Activated CD4-positive, CD25-positive, alpha-beta regulatory T cell treated with anti-CD3 and anti-CD28 coated beads, Interleukin-2, amount 50 U/mL, for 16 hours (primary cell): ENCODE data around the gene COL4A2.

ENCODE experiments used
- DNase-seq: peaks from one replicate; pipeline ENCODE4 v3.0.0-alpha.2; 2020; ENCODE audit warnings: low read depth, low spot score

The COL4A2 gene

DNA sequence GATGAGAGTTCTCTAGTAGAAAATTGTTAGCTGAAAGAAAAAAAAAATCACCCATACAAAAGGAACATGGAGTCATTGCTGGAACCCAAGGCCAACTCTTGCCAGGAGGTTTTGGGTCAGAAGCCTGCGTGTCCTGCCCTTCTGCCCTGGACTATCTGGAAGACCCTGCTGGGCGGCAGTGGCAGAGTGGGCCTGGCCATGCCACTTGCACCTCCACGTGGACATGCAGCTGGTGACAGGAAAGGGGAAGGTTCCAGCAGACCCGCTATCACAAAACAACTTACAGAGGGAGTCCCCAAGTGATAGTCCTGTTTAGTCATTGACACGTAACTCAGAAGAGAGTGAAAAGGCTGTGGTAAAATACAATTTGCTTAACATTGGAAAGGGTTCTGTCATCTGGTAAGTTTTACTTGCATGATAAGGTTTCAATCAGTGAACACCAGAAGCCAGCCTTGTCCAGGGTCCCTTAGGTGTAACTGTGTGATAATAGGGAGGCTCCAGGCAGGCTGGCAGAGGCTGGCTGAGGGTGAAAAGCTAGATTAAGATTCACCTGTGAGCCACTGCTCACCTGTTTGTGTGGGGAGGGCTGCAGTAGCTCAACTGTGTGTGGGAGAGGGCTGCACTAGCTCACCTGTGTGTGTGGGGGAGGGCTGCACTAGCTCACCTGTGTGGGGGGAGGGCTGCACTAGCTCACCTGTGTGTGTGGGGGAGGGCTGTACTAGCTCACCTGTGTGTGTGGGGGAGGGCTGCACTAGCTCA lies 47.8 kb downstream of the COL4A2 start:
- DNase-seq = no peak

DNA sequence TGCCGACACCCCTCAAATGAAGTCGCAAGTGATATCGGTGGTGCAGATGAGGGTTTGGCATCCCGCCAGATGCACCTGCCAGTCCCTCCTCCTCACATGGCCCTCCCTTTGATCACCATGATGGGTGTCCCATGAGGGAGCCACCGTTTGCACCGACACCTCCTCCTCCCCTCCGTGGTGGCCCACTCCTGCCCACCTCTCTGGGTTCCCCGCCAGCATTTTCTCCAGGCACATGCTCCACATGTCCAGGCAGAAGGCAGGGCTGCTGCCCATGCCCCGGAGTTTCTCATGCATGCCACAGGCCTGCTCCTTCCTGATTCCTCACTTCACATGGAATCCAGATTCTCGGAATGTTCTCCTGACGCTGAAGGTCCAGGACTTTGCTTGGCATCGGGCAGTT lies 49.3 kb downstream of the COL4A2 start:
- no peak for DNase-seq

DNA sequence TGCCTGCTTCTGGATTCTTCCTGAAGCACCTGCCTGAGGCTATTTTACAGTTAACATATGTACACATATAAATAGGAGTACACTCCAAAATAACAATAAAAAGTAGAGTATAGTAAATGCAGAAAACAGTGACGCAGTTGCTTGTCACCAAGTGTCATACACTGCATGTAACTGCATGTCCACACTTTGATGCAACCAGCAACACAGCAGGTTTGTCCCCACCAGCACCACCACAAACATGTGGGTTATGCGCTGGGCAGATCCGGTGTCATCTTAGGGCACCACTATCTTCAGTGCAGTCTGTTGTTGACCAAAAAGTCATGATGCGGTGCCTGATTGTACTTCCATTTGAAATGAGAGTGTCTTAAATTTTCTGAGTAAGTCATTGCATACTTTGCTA lies 51.3 kb downstream of the COL4A2 start:
- DNase-seq = no peak

DNA sequence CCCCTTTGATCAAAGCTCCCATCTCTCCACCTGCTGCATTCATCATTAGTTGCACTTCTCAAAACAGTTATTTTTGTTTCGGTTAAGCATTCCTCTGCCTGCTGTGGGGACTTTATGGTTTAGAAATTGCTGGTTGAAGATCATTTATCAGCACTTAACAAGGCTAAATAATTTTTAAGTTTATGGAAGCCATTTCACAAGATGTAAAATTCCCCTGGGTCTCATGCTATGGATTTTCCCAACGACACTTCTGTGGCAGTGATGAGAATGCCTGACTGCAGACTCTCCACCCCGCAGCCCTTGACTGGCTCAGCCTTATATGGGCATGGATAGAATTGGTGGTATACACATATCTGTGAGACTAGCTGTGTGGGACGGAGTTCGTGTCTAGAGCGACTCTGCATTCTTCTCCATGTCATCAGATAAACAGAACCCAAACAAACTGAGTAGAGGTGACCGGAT lies 52.8 kb downstream of the COL4A2 start:
- no peak for DNase-seq

DNA sequence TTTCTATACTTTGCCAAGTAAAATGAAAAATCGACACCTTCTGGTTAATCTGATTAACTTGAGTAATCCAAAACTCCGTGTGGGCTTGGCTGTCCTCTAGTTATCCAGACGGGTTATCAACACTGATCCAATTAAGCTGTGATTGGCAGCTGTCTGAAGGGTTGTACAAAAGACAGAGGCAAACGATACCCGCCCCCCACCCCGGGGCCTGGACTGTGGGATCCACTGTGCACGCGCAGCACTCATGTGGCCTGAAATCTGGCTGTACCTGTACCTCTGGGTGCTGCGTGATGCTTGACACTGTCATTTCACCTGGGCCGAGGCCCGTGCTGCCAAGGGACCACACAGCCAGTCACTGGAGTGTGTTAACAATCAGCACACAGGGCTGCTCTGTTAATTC lies 53.5 kb downstream of the COL4A2 start:
- no peak for DNase-seq

DNA sequence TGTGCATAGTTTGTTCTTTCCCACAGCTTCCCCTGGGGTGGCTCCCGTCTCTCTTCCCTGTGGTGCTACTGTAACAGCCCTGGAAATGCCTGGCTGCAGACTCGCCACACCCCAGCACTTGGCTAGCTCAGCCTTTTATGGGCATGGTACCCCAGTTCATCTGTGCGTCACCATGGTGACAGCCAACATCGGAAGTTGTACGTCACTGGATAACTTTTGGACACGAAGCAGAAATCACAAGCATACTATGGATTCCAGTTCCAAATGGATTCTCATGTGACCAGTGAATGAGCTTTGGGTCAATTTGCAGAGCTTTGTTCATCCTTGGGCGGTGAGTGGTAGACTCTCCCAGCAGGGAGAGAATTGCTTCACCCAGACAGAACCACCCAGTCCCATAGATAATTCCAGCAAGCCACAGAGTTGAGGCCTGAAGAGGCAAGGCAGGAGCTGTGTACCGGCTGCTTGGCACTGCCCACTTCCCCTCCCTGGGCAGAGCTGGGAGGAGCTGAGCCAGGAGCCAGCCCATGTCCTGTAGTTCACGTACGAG lies 54.4 kb downstream of the COL4A2 start:
- DNase-seq = no peak

DNA sequence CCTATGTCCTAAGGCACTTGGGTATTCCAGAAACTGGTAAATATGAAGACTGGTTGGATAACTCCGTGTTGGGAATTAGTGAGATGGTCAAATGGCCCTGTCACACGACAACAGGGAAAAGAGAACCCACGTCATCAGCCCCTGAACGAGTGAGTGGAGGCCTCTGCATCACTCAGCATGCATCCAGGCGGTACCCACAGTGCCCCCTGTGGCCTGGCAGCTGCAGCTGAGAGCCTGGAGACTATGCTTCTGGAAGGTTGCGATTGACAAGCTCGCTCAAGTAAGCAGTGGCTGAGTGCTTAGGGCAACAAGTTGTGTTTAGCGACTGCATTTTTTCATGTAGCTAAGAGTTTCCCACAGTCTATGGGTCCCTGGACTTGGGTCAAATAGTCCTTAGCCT lies 55.9 kb downstream of the COL4A2 start:
- DNase-seq = no peak

DNA sequence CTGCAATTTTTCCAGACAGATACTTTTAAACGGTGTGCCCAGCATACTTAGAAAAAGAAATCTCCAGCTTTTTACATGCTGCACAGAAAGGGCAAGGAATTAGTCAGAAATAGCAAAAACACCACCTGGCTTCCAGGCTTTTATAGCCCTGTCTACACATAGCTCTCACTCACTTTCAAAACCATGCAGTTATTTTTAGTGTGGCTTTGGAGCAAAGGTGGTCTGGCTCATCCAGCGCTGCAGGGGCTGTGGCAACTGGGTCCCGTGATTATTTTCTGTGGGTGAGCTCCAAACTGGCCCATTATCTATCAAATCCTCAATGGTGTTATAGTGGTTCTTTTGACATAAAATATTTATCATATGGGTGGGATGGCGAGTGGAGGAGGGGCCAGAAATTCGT lies 57.0 kb downstream of the COL4A2 start:
- no peak for DNase-seq

DNA sequence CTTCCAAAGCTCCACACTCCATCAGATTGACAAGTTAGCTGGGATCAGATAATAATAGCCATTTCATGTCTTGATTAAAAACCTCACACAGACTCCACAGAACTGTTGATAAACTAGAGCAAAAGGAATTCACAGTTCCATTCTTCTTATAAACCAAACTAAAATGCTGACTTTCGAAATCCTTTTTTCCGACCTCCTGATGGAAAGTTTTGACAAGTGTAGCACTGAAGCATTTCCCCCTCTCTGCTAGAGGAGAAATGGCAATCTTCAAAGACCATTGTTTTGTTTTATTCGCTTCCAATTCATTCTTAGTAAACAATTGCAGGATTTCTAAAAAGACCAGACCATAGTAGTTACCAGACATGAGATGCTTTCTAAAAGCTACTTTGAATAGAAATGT lies 58.8 kb downstream of the COL4A2 start:
- no peak for DNase-seq

DNA sequence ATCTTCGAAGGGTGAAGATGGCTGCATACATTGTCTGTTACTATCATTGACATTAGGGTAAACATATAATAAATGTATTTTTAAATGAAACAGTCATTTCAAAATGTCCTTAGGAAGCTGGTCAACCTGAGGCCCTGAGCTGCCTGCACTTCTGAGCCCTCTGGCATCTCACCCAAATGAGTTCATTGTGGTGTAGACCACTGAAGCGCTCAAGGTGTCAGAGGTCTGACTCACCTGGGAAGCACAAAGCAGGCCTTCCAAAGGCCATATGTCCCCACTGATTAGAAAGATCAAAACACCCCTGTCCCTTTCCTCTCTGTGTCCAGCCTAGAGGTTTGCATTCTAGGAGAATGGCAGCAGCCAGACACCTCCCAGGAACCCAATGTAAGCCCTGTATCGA lies 59.6 kb downstream of the COL4A2 start:
- DNase-seq = no peak

DNA sequence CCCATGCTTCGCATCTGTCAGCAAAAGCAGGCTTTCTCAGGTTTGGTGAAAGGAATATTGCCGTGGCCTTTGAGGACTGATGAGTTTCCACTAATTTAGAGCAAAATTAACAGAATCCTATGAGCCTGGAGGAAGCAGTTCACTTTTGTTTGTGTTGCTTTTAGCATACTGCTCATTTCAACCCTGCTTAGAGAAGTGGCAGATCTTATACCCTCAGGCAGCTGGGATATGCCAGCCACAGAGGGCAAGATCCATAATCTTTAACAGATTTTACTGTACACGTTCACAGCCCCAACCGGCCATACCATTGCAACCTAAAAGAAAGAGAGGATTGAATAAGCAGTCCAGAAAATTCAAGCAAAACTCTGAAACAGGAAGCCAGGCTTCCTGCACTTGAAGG lies 60.5 kb downstream of the COL4A2 start:
- DNase-seq = no peak

DNA sequence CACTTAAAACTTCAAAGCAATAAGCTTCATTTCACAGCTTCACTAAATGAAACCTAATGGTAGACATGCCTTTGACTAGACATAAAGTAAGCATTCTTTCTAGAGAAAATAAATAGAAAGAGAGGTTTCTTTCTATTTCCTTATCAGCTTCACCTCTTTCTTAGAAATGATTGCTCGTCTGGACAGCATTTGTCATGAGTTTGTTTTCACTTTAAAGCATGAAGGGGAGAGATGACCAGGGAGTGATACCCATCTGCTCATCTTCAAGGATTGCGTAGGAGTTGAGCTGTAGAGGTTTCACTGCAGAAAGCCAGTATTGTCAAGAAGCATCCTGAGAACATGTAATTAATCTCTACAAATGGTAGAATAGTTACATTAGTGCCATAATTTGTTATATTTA lies 61.3 kb downstream of the COL4A2 start:
- no peak for DNase-seq

DNA sequence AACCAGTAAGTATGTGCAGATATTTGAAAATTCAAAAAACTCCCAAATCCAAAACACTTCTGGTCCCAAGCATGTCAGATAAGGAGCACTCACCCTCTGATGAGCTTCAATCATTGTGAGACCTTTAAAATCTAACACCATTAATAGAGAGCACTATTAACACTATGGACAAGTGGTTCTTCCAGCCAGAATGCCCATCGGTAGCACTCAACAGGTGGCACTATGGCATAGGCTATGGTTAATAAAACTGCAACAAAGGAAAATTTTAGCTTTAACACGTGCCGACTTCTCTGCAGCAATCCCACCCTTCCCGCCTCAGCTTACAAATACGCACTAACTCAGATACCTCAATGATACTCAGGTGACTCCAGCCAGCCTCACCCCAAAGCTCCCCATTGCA lies 62.3 kb downstream of the COL4A2 start:
- DNase-seq = no peak

DNA sequence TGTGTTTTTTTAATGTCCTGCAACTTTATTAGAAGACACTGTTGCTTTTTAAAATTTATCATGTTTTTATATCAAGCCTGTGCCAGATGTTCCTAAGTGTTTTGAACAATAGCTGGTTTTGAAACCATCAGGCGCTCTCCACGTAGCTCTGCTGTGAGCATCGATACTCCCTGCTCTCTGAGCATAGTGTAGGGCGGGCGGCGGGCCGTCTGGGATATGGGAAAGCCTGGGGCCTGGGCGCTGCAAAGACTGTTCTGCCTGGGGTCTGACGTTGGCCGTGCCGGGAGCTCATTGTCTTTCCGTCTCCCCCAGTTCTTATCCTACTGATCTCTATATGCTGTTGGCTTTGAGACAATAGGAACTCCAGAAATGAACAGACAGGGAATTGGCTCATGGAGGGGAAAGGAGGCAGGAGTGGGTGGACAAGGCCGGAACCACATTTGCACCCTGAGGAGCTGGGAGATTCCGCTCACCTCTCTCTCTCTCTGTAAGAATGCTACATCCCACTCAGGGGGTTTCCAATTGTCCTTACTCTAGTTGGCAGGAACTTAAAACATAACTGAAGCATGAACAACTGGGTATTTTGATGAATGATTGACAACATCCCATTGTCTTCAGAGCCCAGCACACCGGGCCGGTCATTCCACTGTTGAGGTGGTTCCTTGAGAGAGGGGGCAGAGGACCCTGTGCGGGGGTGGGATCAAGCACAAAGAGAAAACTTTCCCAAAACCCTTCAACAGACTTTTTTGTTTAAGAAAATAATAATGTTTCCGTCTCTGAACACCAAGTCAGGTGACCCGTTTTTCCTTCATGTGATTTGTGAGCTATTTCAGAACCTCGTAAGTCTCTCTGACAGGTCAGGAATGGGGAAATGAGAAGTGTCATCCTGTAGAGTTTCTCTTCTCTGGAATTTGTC lies 64.7 kb downstream of the COL4A2 start:
- DNase-seq = no peak

DNA sequence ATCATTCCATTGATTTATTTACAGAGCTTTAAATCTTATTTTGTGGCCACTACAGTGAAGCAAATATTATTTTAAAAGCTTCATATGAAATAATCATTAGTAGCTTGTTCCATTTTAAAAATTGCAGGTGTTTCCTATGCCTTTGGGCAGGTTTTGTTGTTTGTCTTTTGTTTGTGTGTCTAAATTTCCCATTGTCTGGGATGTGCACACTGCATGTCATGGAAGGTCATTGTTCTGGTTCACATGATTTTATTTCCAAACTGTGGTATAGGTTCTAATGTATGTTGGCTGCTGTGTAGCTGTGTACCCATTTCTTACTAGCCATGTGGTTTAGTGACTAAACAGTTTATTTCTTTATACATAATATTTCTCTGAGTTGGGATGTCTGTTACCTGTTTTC lies 65.6 kb downstream of the COL4A2 start:
- no peak for DNase-seq

DNA sequence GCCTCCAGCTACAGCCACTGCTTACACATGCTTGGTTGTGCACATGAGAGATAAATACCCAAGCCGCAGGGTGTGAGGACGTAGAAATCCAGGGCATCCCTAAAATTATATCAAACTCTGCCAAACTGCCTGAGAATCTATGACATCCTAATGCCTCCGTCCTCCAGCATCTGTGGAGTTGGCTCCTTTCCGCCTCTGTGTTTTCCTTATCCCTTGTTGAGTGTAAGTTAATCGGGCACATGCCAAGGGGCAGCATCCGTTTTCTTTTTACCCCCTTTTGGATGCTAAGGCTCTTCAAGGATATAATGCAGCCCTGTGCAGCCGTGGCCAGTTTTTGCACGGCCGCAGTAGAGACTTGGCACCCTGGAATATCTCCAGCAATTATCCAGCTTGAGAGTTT lies 66.5 kb downstream of the COL4A2 start:
- DNase-seq = no peak

DNA sequence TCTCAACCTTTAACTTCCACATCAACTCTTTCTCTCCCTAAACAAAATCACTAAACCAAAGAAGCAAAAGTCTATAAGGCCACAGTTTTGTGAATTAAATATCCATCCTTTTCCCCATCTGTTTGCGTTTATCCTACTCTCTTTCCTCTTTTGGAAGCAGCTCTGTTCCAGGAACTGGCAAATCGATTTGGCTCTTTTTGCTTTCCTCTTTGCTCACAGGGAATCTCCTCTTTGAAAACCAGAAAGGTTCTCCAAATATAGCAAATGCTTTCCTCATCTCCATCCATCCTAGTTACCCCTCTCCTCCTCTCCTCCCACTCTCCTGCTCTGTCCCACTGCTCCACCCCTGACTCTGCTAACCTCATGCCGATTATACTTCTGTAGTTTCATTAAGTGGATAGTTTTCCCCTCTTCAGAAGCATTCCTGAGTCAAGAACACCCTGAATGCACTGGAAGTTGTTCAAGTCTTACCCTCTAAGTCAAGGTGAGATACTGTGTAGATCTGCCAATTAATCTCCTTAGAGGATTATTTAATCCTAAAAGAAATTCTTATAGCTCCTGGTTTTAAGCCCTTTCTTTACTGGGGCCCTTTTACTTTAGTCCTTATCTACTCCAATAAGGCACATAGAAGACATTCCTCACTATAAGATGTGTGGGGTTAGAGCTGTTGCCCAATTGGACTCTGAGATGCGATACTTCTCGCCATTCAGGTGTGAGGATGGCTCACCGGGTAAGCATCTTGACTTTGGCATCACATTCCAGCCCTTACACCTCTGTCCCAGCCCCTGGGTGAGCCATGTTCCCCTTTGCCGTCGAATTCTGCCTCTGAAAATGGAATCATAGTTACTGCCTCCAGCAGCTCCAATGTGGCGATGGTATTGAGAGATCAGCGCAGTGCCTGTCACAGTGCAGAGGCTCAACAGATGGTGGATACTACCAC lies 67.6 kb downstream of the COL4A2 start:
- DNase-seq = no peak

DNA sequence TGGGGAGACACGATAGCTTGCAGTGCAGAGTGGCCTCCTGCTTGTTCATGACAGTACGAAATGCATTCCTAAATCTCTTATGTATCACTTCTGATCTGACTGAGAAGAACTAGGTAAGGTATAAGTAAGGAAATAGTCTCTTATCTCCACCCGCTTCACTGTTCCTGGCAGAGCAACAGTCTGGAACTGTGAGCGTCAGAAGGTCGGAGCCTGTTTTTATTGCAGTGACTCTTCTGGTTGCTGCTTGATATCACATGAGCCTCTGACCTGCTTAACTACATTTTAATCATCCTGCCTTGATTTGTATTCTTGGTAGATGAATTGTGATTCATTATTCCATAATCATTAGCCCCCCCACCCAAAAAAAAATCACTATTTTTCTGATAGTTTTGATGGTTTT lies 69.0 kb downstream of the COL4A2 start:
- no peak for DNase-seq

DNA sequence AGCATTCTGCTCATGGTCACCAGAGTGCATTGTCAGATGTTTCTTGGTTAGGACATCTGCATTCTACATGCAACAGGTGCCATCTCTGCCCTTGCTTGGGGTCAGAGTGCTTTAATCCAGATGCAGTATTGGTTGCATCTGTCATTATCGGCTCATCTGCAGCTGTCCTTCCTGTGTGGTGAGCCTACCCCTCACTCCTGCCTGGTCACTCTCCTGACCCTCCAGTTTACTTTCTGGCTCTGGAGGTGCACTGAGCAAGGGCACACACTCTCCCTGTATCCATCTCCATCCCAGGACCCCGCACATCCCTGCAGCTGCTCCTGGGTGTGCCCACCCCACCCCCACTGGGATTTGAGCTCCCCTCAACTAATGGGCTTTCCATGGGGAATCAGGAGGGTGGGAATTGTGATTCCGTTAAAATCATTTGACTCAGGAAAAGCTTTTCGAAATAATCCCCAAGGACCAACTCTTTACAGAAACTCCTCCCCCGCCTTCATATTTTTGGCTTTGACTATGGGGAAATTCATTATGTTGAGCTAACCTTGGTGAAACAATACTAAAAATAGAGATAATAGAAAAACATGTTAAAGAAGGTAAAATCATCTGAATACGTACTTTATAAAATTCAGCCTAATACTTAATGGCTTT lies 70.2 kb downstream of the COL4A2 start:
- no peak for DNase-seq

DNA sequence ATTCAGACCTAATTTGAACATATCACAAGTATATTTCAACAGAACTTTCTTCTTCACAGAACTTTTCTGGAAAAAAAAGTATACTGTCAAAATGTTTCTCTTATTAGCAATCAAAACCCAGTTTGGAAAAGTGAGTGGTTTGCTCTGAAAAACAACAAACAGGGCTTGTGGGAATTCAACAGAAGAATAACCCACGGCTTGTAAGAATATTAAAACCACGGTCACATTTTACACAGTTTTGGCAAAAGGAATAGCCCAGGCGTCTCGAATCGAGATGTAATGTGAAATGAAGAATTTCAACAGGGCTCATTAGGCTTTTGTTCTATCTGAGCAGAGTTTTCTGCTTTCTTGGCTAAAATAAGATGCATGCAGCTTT lies 70.7 kb downstream of the COL4A2 start:
- no peak for DNase-seq

DNA sequence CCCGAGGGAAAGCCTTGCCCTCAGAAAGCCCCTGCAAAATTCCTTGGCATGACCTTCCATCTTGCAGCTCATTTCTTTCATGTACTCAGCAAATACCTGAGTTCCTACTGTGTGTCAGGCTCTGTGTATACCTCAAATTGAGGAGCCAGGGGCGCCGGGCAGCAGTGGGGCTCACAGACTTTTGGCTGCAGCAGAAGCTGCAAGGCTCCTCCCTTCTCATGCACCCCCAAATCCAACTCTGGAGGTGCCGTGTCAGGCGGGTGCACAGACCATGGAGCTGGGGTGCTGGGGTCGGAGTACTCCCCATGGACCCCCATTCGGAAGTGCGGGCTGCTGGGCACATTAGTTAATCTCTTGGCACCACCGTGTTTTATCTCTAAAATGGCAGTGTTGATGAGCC lies 72.3 kb downstream of the COL4A2 start:
- no peak for DNase-seq
